ENCODE measurements around the gene ACCS.

The ACCS gene

GRCh38 chr11:44071157-44071556, 5.1 kb downstream of the ACCS start:
- Histone ChIP-seq H3K36me3 (ENCODE audit: control insufficient read depth in 2 of 2, insufficient read depth in 2 of 2, low read length in 2 of 2) (peaks cover 13 to 29% of the 10 kb centered on the region in 2 donors), H3K9ac (ENCODE audit: low read length in 2 of 2) (no peak overlapping the region)

GRCh38 chr11:44072757-44073658, 6.9 kb downstream of the ACCS start:
- H3K36me3 ChIP-seq (ENCODE audit: control insufficient read depth in 2 of 2, insufficient read depth in 2 of 2, low read length in 2 of 2) = peaks cover 13 to 36% of the 10 kb centered on the region in 2 donors
- H3K4me1 ChIP-seq (ENCODE audit: control insufficient read depth, insufficient read depth, low read length) = no peaks in the 10 kb centered on the region
- no peak overlapping the region for H3K9ac ChIP-seq (ENCODE audit: low read length in 2 of 2)
- H3K27ac ChIP-seq (ENCODE audit: low read length) = no peak overlapping the region
- no peak overlapping the region for H3K4me3 ChIP-seq (ENCODE audit: low read length in 2 of 2)
- H3K9me3 ChIP-seq (ENCODE audit: control insufficient read depth in 2 of 2, low read length in 2 of 2) = no peaks in the 10 kb centered on the region
- no peaks in the 10 kb centered on the region for H3K27me3 ChIP-seq (ENCODE audit: control insufficient read depth in 1 of 2, insufficient read depth in 2 of 2, low read length in 2 of 2)

More at GRCh38 chr11:44071157-44071556, 5.1 kb downstream of the ACCS start:
- Histone ChIP-seq H3K9me3 (ENCODE audit: control insufficient read depth in 2 of 2, low read length in 2 of 2) (no peaks in the 10 kb centered on the region), H3K4me3 (ENCODE audit: low read length in 2 of 2) (no peak overlapping the region), H3K27ac (ENCODE audit: low read length) (no peak overlapping the region), H3K4me1 (ENCODE audit: control insufficient read depth, insufficient read depth, low read length) (peaks cover 15% of the 10 kb centered on the region), H3K27me3 (ENCODE audit: control insufficient read depth in 1 of 2, insufficient read depth in 2 of 2, low read length in 2 of 2) (no peaks in the 10 kb centered on the region)

GRCh38 chr11:44078794-44079193, 12.7 kb downstream of the ACCS start:
- no peaks in the 10 kb centered on the region for H3K9me3 ChIP-seq (ENCODE audit: control insufficient read depth in 2 of 2, low read length in 2 of 2)
- no peaks in the 10 kb centered on the region for H3K27me3 ChIP-seq (ENCODE audit: control insufficient read depth in 1 of 2, insufficient read depth in 2 of 2, low read length in 2 of 2)
- H3K4me1 ChIP-seq (ENCODE audit: control insufficient read depth, insufficient read depth, low read length) = no peaks in the 10 kb centered on the region
- no peak overlapping the region for H3K27ac ChIP-seq (ENCODE audit: low read length)
- no peak overlapping the region for H3K4me3 ChIP-seq (ENCODE audit: low read length in 2 of 2)
- H3K36me3 ChIP-seq (ENCODE audit: control insufficient read depth in 2 of 2, insufficient read depth in 2 of 2, low read length in 2 of 2) = peaks cover 9 to 43% of the 10 kb centered on the region in 2 donors
- H3K9ac ChIP-seq (ENCODE audit: low read length in 2 of 2) = no peak overlapping the region

GRCh38 chr11:44079376-44079775, 13.3 kb downstream of the ACCS start:
- Histone ChIP-seq H3K4me1 (ENCODE audit: control insufficient read depth, insufficient read depth, low read length) (no peaks in the 10 kb centered on the region), H3K4me3 (ENCODE audit: low read length in 2 of 2) (no peak overlapping the region), H3K9me3 (ENCODE audit: control insufficient read depth in 2 of 2, low read length in 2 of 2) (no peaks in the 10 kb centered on the region), H3K9ac (ENCODE audit: low read length in 2 of 2) (no peak overlapping the region), H3K27ac (ENCODE audit: low read length) (no peak overlapping the region), H3K36me3 (ENCODE audit: control insufficient read depth in 2 of 2, insufficient read depth in 2 of 2, low read length in 2 of 2) (peaks cover 9 to 43% of the 10 kb centered on the region in 2 donors), H3K27me3 (ENCODE audit: control insufficient read depth in 1 of 2, insufficient read depth in 2 of 2, low read length in 2 of 2) (no peaks in the 10 kb centered on the region)

- Histone ChIP-seq H3K4me3 (ENCODE audit: low read length in 2 of 2) (no peak overlapping the region), H3K27me3 (ENCODE audit: control insufficient read depth in 1 of 2, insufficient read depth in 2 of 2, low read length in 2 of 2) (no peaks in the 10 kb centered on the region), H3K27ac (ENCODE audit: low read length) (no peak overlapping the region), H3K4me1 (ENCODE audit: control insufficient read depth, insufficient read depth, low read length) (no peaks in the 10 kb centered on the region), H3K36me3 (ENCODE audit: control insufficient read depth in 2 of 2, insufficient read depth in 2 of 2, low read length in 2 of 2) (peaks cover 3 to 32% of the 10 kb centered on the region in 2 donors), H3K9ac (ENCODE audit: low read length in 2 of 2) (no peak overlapping the region), H3K9me3 (ENCODE audit: control insufficient read depth in 2 of 2, low read length in 2 of 2) (no peaks in the 10 kb centered on the region)
Measured at GRCh38 chr11:44080951-44081350, 14.9 kb downstream of the ACCS start.

DNA sequence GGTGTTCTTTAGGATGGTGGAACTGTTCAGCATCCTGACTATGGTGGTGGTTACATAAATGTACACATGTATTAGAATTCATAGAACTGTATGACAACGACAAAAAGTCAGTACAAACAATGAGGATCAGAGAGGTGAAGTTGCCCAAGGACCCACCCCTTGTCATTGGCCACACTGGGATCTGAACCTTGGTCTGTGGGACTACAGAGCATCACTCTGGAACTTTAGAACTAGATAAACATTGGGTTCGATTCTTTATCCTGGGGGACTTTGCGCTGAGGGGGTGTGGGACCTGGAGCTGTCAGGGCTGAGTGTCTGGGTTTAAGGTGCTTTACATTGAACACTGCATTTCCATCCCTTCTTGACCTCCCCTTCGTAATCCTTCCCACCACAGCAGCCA, 16.6 kb downstream of the ACCS start:
- no peak overlapping the region for H3K9ac ChIP-seq (ENCODE audit: low read length in 2 of 2)
- no peaks in the 10 kb centered on the region for H3K4me1 ChIP-seq (ENCODE audit: control insufficient read depth, insufficient read depth, low read length)
- H3K9me3 ChIP-seq (ENCODE audit: control insufficient read depth in 2 of 2, low read length in 2 of 2) = no peaks in the 10 kb centered on the region
- no peaks in the 10 kb centered on the region for H3K27me3 ChIP-seq (ENCODE audit: control insufficient read depth in 1 of 2, insufficient read depth in 2 of 2, low read length in 2 of 2)
- no peak overlapping the region for H3K4me3 ChIP-seq (ENCODE audit: low read length in 2 of 2)
- H3K27ac ChIP-seq (ENCODE audit: low read length) = no peak overlapping the region
- peaks cover 4 to 24% of the 10 kb centered on the region in 2 donors for H3K36me3 ChIP-seq (ENCODE audit: control insufficient read depth in 2 of 2, insufficient read depth in 2 of 2, low read length in 2 of 2)

DNA sequence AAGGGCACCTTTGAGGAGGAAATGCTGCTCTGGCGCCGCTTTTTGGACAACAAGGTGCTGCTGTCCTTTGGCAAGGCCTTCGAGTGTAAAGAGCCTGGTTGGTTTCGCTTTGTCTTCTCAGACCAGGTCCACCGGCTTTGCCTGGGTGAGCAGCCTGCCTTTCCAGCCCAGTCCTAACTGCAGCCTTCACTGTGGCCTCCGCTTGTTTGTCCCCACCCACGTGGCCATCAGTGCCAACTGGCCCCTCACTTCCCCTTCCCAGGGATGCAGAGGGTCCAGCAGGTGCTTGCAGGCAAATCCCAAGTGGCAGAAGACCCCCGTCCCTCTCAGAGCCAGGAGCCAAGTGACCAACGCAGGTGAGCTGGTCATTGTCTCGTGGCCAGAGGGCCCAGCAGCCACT, 17.4 kb downstream of the ACCS start:
- H3K9me3 ChIP-seq (ENCODE audit: control insufficient read depth in 2 of 2, low read length in 2 of 2) = no peaks in the 10 kb centered on the region
- no peaks in the 10 kb centered on the region for H3K27me3 ChIP-seq (ENCODE audit: control insufficient read depth in 1 of 2, insufficient read depth in 2 of 2, low read length in 2 of 2)
- no peak overlapping the region for H3K9ac ChIP-seq (ENCODE audit: low read length in 2 of 2)
- H3K4me3 ChIP-seq (ENCODE audit: low read length in 2 of 2) = no peak overlapping the region
- no peaks in the 10 kb centered on the region for H3K4me1 ChIP-seq (ENCODE audit: control insufficient read depth, insufficient read depth, low read length)
- peaks cover 5 to 20% of the 10 kb centered on the region in 2 donors for H3K36me3 ChIP-seq (ENCODE audit: control insufficient read depth in 2 of 2, insufficient read depth in 2 of 2, low read length in 2 of 2)
- no peak overlapping the region for H3K27ac ChIP-seq (ENCODE audit: low read length)

- Histone ChIP-seq H3K27me3 (ENCODE audit: control insufficient read depth in 1 of 2, insufficient read depth in 2 of 2, low read length in 2 of 2) (no peaks in the 10 kb centered on the region), H3K27ac (ENCODE audit: low read length) (no peak overlapping the region), H3K4me1 (ENCODE audit: control insufficient read depth, insufficient read depth, low read length) (no peaks in the 10 kb centered on the region), H3K4me3 (ENCODE audit: low read length in 2 of 2) (no peak overlapping the region), H3K9me3 (ENCODE audit: control insufficient read depth in 2 of 2, low read length in 2 of 2) (no peaks in the 10 kb centered on the region), H3K9ac (ENCODE audit: low read length in 2 of 2) (no peak overlapping the region), H3K36me3 (ENCODE audit: control insufficient read depth in 2 of 2, insufficient read depth in 2 of 2, low read length in 2 of 2) (peaks cover 5 to 17% of the 10 kb centered on the region in 2 donors)
Measured at GRCh38 chr11:44083906-44084305, 17.8 kb downstream of the ACCS start.

DNA sequence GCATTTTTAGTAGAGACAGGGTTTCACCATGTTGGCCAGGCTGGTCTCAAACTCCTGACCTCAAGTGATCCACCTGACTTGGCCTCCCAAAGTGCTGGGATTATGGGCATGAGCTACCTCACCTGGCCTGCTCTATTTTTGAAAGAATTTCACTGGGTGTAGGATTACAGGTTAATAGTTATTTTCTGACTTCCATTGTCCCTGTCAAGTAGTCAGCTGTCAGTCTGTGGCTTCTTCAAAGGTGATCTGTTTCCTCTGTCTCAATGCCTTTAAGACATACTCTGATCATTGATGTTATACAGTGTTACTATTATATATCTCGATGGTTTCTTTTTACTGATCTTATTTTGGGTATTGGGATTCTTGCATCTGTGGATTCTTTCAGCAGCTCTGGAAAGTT, 19.3 kb downstream of the ACCS start:
- no peak overlapping the region for H3K9ac ChIP-seq (ENCODE audit: low read length in 2 of 2)
- no peaks in the 10 kb centered on the region for H3K27me3 ChIP-seq (ENCODE audit: control insufficient read depth in 1 of 2, insufficient read depth in 2 of 2, low read length in 2 of 2)
- H3K4me1 ChIP-seq (ENCODE audit: control insufficient read depth, insufficient read depth, low read length) = no peaks in the 10 kb centered on the region
- peaks cover 5 to 7% of the 10 kb centered on the region in 2 donors for H3K36me3 ChIP-seq (ENCODE audit: control insufficient read depth in 2 of 2, insufficient read depth in 2 of 2, low read length in 2 of 2)
- H3K27ac ChIP-seq (ENCODE audit: low read length) = no peak overlapping the region
- H3K9me3 ChIP-seq (ENCODE audit: control insufficient read depth in 2 of 2, low read length in 2 of 2) = no peaks in the 10 kb centered on the region
- H3K4me3 ChIP-seq (ENCODE audit: low read length in 2 of 2) = no peak overlapping the region

DNA sequence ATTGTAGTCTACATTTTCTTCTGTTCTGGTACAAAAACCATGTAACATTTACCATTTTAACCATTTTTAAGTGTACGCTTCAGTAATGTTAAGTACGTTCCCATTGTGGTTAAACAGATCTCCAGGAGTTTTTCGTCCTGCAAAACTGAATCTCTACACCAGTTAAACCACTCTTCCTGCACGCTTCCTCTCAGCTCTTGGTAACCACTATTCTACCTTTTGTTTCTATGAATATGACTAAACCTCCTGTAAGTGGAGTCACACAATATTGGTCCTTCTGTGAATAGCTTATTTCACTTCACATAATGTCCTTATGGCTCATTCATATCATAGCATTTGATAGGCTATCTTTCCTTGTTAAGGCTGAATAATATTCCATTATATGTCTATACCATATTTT, 22.3 kb downstream of the ACCS start:
- no peaks in the 10 kb centered on the region for H3K9me3 ChIP-seq (ENCODE audit: control insufficient read depth in 2 of 2, low read length in 2 of 2)
- no peak overlapping the region for H3K9ac ChIP-seq (ENCODE audit: low read length in 2 of 2)
- H3K4me3 ChIP-seq (ENCODE audit: low read length in 2 of 2) = no peak overlapping the region
- no peaks in the 10 kb centered on the region for H3K4me1 ChIP-seq (ENCODE audit: control insufficient read depth, insufficient read depth, low read length)
- H3K36me3 ChIP-seq (ENCODE audit: control insufficient read depth in 2 of 2, insufficient read depth in 2 of 2, low read length in 2 of 2) = peaks cover 0 to 2% of the 10 kb centered on the region in 2 donors
- no peak overlapping the region for H3K27ac ChIP-seq (ENCODE audit: low read length)
- no peaks in the 10 kb centered on the region for H3K27me3 ChIP-seq (ENCODE audit: control insufficient read depth in 1 of 2, insufficient read depth in 2 of 2, low read length in 2 of 2)

GRCh38 chr11:44088871-44089270, 22.8 kb downstream of the ACCS start:
- Histone ChIP-seq H3K27me3 (ENCODE audit: control insufficient read depth in 1 of 2, insufficient read depth in 2 of 2, low read length in 2 of 2) (no peaks in the 10 kb centered on the region), H3K36me3 (ENCODE audit: control insufficient read depth in 2 of 2, insufficient read depth in 2 of 2, low read length in 2 of 2) (peaks cover 0 to 2% of the 10 kb centered on the region in 2 donors), H3K9me3 (ENCODE audit: control insufficient read depth in 2 of 2, low read length in 2 of 2) (no peaks in the 10 kb centered on the region), H3K27ac (ENCODE audit: low read length) (no peak overlapping the region), H3K9ac (ENCODE audit: low read length in 2 of 2) (no peak overlapping the region), H3K4me1 (ENCODE audit: control insufficient read depth, insufficient read depth, low read length) (no peaks in the 10 kb centered on the region), H3K4me3 (ENCODE audit: low read length in 2 of 2) (no peak overlapping the region)

Data from stomach smooth muscle (tissue), 2 donors.